Muscle layer of duodenum (tissue), 2 donors: ENCODE results near the gene RDH5.

Experiments
- H3K27ac ChIP-seq: one replicate; pipeline ENCODE4 v1.7.0; 2013; ENCODE audit warnings: mild to moderate bottlenecking, low read length
- H3K27me3 ChIP-seq: one replicate; pipeline ENCODE4 v1.7.0; 2013; ENCODE audit warnings: low read depth, mild to moderate bottlenecking, control low read depth, low read length
- H3K36me3 ChIP-seq, 2 donors: one replicate each; pipeline ENCODE4 v1.7.0; 2013; ENCODE audit warnings: low read length in 2 of 2, control low read depth in 1 of 2, mild to moderate bottlenecking in 1 of 2; ENCODE audit not compliant: insufficient read depth in 2 of 2, control insufficient read depth in 1 of 2
- H3K4me1 ChIP-seq, 2 donors: one replicate each; pipeline ENCODE4 v1.7.0; 2013; ENCODE audit warnings: low read length in 2 of 2, mild to moderate bottlenecking in 2 of 2, control low read depth in 1 of 2, moderate library complexity in 1 of 2; ENCODE audit not compliant: insufficient read depth in 2 of 2, control insufficient read depth in 1 of 2
- H3K4me3 ChIP-seq, 2 donors: one replicate each; pipeline ENCODE4 v1.7.0; 2013; ENCODE audit warnings: low read length in 2 of 2, low read depth in 1 of 2, mild to moderate bottlenecking in 1 of 2
- H3K9me3 ChIP-seq, 2 donors: one replicate each; pipeline ENCODE4 v1.7.0; 2013; ENCODE audit warnings: low read length in 2 of 2, control low read depth in 1 of 2, mild to moderate bottlenecking in 1 of 2; ENCODE audit not compliant: control insufficient read depth in 1 of 2
- donor health status: healthy.

RDH5 gene

DNA sequence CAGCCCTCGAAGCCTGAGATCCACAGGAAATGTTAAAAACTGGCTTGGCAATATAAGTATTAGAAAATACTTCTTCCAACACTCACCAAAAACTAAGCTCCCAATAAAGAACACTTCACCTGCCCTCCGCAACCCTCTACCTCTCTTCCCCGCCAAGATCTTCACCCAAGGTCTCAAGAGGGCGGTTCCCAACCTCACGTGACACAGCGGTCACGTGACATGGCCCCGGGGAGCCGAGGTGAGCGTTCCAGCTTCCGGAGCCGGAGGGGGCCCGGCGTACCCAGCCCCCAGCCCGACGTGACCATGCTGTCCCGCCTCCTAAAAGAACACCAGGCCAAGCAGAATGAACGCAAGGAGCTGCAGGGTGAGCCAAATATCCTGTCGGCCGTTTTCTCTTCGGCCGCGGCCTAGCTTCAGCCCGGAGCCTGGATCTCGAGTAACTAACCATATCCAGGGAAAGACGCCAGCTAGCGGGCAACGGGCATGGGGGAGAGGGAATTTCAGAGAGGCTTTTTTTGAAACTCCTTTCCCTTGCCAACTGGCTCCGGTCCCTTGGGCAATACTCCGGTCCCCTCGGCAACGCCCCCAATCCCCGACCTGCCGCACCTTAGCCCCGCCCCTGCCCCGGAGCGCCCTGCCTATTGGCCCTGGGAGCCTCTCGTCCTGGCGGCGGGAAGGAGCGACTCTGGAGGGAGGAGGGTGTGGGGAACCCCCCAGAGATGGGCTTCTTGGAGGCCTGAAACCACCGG lies 4.2 kb upstream of the RDH5 start, which contains the start of gene BLOC1S1:
Gene BLOC1S1 (plus strand): TSS at position 214 of the 749 bp plus-strand sequence. CDS start 6 bp downstream, at position 220.
- H3K36me3 ChIP-seq: no peaks in the 10 kb centered on the region
- H3K27me3 ChIP-seq: no peaks in the 10 kb centered on the region
- H3K27ac ChIP-seq: peak within 1 kb of the TSS; percentile 92
- peaks cover 49 to 63% of the 10 kb centered on the region in 2 donors for H3K4me1 ChIP-seq
- peak within 1 kb of the TSS; percentile 82 to 86 for H3K4me3 ChIP-seq
- H3K9me3 ChIP-seq: no peaks in the 10 kb centered on the region

DNA sequence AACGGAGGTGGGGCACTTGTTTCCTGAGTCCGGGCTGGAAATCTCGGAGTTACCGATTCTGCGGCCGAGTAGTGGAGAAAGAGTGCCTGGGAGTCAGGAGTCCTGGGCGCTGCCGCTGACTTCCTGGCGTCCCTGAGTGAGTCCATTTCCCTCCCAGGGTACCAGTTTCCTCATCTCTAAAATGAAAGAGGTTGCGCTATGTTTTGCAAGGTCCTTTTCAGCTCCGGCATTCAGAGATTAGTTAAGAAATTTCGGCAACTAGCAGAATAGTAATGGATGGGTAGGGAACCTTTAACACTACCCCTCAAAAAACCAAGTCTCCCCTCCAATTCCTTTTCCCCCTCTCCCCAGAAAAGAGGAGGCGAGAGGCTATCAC lies 3.6 kb upstream of the RDH5 start:
- H3K27ac ChIP-seq: peak overlapping the region; percentile 92
- H3K4me1 ChIP-seq: peaks cover 49 to 69% of the 10 kb centered on the region in 2 donors
- H3K4me3 ChIP-seq: peak overlapping the region; percentile 82 to 86
- no peaks in the 10 kb centered on the region for H3K36me3 ChIP-seq
- H3K27me3 ChIP-seq: no peaks in the 10 kb centered on the region
- H3K9me3 ChIP-seq: no peaks in the 10 kb centered on the region

DNA sequence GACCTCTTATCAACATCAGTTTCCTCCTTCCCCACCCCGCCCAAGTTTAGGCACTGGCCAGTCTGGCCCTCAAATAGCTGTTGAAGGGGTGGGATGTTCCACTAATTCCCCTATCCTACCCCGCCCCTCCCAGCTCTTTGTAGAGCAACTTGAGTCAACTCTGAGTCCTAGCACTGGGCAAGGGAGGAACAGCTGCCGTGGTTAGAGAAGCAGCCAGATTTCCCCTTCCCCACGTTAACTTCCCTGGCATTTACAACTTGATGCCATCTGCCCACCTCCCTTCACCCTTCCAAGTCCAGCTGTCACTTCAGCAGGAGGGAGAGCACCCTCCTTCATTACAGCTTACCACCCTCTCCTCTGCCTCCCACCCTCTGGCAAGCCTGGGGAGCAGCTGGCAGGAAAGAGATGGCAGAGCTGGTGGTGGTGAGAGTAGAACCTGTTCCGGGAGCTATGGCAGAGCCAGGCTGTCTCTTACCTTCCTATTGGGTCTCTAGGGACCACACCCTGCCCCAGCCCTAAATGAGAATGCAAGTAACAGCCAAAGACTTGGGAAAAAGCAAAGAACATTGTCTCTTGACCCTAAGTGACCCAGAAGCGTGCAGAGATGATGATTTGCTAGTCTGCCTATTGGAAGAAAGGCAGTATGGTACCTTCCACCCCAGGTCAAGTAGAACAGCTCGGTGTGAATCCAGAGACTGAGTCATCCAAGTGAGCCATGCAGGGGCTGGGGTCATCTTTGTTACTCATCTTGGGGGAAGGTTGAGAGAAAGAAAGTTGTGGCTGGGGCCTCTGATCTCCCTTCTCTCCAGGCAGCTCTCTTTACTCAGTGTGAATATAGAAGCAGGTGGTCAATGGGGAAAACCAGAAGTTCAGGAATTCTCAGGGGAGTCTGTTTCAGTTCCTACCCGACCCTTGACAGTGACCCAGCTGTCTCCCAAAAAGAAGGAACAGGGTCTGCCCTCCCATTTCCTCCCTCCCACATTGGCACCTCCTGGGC lies 2.9 kb upstream of the RDH5 start:
- Histone ChIP-seq H3K9me3 (no peaks in the 10 kb centered on the region), H3K4me1 (peaks cover 49 to 68% of the 10 kb centered on the region in 2 donors), H3K27ac (peak overlapping the region; percentile 92), H3K27me3 (no peaks in the 10 kb centered on the region), H3K36me3 (no peaks in the 10 kb centered on the region), H3K4me3 (peak overlapping the region; percentile 82 to 86)

DNA sequence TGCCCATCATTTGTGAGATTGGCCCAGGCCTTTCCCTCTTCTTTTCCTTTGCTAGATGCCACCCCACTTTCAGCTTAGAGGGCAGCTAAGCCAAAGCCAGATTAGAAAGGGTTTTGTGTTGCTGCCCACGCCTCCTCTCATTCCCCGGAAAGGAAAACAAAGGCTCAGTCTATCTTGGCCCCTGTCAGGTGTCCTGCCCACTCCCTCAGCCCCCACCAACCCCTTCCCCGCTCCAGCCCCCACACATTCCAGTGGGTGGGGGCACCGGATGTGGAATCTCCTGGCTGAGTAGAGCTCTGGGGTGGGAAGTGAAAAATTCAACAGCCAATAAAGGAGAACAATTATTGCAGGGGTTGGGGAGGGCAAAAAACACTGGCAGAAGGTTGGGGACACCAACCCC lies 2.2 kb upstream of the RDH5 start:
- Histone ChIP-seq H3K4me1 (peaks cover 49 to 66% of the 10 kb centered on the region in 2 donors), H3K4me3 (peak overlapping the region in 1 of 2 donors; percentile 82), H3K36me3 (no peaks in the 10 kb centered on the region), H3K27me3 (no peaks in the 10 kb centered on the region), H3K9me3 (no peaks in the 10 kb centered on the region), H3K27ac (peak overlapping the region; percentile 92)

DNA sequence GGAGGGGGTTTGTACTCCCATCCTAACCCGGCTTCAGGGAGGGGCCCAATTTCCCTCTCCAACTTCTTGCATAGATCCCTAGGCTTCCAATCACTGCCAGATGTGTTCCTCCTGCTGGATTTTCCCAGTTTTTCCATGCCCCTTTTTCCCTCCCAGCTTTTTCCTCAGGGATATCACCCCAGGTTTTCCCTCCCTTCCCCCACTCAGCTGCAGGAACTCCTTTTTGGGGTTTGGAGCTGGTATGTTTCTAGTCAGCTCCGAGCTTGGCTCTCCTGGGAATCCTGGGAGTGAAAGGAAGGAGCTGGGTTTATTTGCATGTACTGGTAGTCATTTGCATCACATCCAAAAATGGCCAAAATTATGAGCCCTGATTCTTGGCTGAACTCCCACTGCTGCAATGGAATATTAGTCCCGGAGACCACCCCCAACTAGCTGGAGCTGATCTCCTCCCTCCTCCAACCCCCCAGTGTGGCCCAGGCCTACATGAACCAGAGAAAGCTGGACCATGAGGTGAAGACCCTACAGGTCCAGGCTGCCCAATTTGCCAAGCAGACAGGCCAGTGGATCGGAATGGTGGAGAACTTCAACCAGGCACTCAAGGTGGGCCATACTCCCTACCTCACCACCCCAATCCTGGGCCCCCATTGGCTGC lies 1.4 kb upstream of the RDH5 start:
- no peaks in the 10 kb centered on the region for H3K9me3 ChIP-seq
- H3K27me3 ChIP-seq: no peaks in the 10 kb centered on the region
- H3K27ac ChIP-seq: peak overlapping the region; percentile 92
- peaks cover under 1 to 2% of the 10 kb centered on the region in 2 donors for H3K36me3 ChIP-seq
- H3K4me3 ChIP-seq: no peak overlapping the region
- H3K4me1 ChIP-seq: peaks cover 49 to 66% of the 10 kb centered on the region in 2 donors

DNA sequence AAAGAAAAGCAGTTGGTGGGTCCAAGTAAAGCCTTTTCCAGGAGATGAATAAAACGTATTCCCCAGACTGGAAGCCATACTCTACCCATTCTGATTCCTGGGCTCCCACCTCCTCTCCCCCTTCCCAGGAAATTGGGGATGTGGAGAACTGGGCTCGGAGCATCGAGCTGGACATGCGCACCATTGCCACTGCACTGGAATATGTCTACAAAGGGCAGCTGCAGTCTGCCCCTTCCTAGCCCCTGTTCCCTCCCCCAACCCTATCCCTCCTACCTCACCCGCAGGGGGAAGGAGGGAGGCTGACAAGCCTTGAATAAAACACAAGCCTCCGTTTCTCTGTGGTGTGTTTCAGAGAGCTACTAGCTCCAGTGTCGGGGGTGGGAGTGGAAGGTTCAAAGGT lies 822 bp upstream of the RDH5 start:
- Histone ChIP-seq H3K36me3 (peaks cover 7 to 8% of the 10 kb centered on the region in 2 donors), H3K4me1 (peaks cover 49 to 72% of the 10 kb centered on the region in 2 donors), H3K9me3 (no peaks in the 10 kb centered on the region), H3K4me3 (peak overlapping the region in 1 of 2 donors; percentile 1), H3K27ac (peak overlapping the region; percentile 92), H3K27me3 (no peaks in the 10 kb centered on the region)

DNA sequence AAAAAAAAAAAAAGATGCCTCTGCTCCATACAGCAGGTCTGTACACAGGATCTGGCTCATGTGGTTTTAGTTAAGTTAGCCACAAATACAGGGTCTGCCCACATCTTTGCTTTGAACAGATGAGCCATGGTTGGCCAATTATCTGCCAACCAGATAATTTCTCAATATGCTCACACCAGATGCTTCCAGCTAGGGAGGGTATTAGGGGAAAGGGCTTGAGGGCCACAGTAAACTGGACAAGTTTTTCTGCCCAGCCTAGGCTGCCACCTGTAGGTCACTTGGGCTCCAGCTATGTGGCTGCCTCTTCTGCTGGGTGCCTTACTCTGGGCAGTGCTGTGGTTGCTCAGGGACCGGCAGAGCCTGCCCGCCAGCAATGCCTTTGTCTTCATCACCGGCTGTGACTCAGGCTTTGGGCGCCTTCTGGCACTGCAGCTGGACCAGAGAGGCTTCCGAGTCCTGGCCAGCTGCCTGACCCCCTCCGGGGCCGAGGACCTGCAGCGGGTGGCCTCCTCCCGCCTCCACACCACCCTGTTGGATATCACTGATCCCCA lies 776 bp downstream of the RDH5 start:
- H3K4me3 ChIP-seq: peak overlapping the region in 1 of 2 donors; percentile 47

DNA sequence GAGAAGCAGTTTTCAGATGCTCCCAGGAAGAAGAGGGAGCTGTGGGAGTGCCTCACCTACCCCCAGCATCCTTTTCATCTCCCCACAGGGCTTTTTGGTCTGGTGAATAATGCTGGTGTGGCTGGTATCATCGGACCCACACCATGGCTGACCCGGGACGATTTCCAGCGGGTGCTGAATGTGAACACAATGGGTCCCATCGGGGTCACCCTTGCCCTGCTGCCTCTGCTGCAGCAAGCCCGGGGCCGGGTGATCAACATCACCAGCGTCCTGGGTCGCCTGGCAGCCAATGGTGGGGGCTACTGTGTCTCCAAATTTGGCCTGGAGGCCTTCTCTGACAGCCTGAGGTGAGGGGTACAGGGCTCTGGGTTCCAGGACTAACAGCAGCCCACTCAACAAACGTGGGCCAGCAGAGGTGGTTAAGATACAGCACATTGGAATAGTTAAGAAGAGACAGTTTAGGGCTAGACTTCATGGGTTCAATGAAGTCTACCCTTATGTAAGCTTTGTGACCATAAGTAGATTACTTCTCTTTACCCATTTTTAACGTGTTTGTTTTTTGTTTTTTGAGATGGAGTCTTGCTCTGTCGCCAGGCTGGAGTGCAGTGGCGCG lies 1.5 kb downstream of the RDH5 start:
- Histone ChIP-seq H3K4me3 (no peak overlapping the region), H3K27me3 (no peaks in the 10 kb centered on the region), H3K36me3 (peaks cover 28 to 29% of the 10 kb centered on the region in 2 donors), H3K27ac (peak overlapping the region; percentile 92), H3K4me1 (peaks cover 42 to 84% of the 10 kb centered on the region in 2 donors), H3K9me3 (no peaks in the 10 kb centered on the region)

More for the DNA sequence above, 776 bp downstream of the RDH5 start:
- Histone ChIP-seq H3K4me1 (peaks cover 42 to 80% of the 10 kb centered on the region in 2 donors), H3K9me3 (no peaks in the 10 kb centered on the region), H3K27me3 (no peaks in the 10 kb centered on the region), H3K27ac (peak overlapping the region; percentile 92), H3K36me3 (peaks cover 22 to 24% of the 10 kb centered on the region in 2 donors)

DNA sequence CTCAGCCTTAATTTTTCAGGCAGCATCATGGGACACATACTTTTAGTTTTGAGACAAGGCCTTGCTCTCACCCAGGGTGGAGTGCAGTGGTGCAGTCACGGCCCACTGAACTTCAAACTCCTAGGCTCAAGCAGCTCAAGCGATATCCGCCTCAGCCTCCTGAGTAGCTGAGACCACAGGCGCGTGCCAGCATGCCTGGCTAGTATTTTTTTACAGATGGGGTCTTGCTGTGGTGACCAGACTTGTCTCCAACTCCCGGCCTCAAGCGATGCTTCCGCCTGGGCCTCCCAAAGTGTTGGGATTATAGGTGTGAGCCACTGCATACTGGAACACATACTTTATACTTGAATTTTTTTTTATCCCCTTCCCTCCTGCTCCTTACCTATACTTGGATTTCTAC lies 2.8 kb downstream of the RDH5 start:
- Histone ChIP-seq H3K4me3 (no peak overlapping the region), H3K27me3 (no peaks in the 10 kb centered on the region), H3K36me3 (peaks cover 29 to 34% of the 10 kb centered on the region in 2 donors), H3K4me1 (peaks cover 36 to 83% of the 10 kb centered on the region in 2 donors), H3K9me3 (no peaks in the 10 kb centered on the region), H3K27ac (no peak overlapping the region)

DNA sequence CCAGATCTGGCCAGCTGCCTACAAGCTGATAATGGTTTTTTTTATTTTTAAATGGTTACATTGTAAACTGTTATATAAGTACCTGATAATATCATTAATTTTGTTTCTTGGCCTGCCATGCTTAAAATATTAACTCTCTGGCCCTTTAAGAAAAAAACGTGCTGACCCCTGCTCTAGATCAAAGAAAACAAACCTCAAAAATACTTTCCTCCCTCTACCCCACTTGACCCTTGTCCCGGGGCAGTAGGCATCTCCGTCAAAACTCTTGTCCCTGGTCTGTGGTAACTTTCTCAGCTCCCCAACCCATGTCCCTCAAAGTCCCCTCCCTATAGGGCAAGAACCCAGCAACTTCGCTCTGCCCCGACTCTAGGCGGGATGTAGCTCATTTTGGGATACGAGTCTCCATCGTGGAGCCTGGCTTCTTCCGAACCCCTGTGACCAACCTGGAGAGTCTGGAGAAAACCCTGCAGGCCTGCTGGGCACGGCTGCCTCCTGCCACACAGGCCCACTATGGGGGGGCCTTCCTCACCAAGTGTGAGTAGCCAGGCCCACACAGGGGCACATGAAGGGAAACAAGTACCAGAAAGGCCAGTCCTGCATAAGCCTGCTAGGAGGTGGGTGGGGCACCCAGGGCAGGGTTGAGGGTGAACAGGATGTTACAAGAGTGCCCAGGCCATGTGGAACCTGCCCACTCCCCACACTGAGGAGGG lies 3.5 kb downstream of the RDH5 start:
- peak overlapping the region in 1 of 2 donors; percentile 10 for H3K4me3 ChIP-seq
- no peaks in the 10 kb centered on the region for H3K27me3 ChIP-seq
- no peaks in the 10 kb centered on the region for H3K9me3 ChIP-seq
- H3K36me3 ChIP-seq: peaks cover 29 to 37% of the 10 kb centered on the region in 2 donors
- H3K4me1 ChIP-seq: peaks cover 29 to 75% of the 10 kb centered on the region in 2 donors
- H3K27ac ChIP-seq: no peak overlapping the region
